GM18505 (cell line): ENCODE results near the gene PDGFRB.

Experiments
- ATAC-seq: cut with Tn5 transposase; IDR thresholded peaks from one replicate; pipeline ENCODE4 v1.9.1; 2021; ENCODE audit not compliant: unreplicated experiment
- POLR2A ChIP-seq: IDR thresholded peaks from 4 replicates; pipeline ENCODE4 v1.6.1; 2011; ENCODE audit warnings: borderline replicate concordance; ENCODE audit not compliant: insufficient read depth, insufficient read length; ENCODE audit errors: extremely low read depth

The PDGFRB gene

GRCh38 chr5:150135557-150136304 lies 19.9 kb downstream of the PDGFRB start:
- ATAC-seq: no peak
- no peak for TF ChIP-seq POLR2A

GRCh38 chr5:150134198-150134588 lies 21.5 kb downstream of the PDGFRB start:
- ATAC-seq: no peak
- TF ChIP-seq POLR2A: no peak

GRCh38 chr5:150133581-150134197 lies 22.0 kb downstream of the PDGFRB start:
- no peak for ATAC-seq
- TF ChIP-seq POLR2A: no peak

DNA sequence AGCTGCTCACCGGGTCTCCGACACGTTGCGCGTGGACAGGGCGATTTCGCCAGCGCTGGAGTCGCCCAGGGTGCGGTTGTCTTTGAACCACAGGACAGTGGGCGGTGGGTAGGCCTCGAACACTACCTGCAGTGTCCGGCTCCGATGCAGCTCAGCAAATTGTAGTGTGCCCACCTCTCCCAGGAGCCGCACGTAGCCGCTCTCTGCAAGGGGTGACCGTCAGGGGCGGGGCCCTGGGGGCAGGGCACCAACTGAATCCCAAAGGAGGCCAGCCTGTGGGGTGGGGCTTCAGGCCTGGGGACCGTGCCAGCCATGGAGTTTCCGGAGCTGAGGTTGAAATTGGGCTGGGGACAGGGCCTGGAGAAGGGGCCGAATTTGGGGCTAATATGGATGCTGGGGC lies 22.9 kb downstream of the PDGFRB start:
- no peak for TF ChIP-seq POLR2A
- ATAC-seq: no peak

- no peak for ATAC-seq
- no peak for TF ChIP-seq POLR2A
These were observed 23.5 kb downstream of the PDGFRB start for GRCh38 chr5:150131978-150132694.

GRCh38 chr5:150131461-150131860 lies 24.2 kb downstream of the PDGFRB start:
- TF ChIP-seq POLR2A: no peak
- no peak for ATAC-seq

GRCh38 chr5:150130493-150130922 lies 25.1 kb downstream of the PDGFRB start:
- no peak for ATAC-seq
- TF ChIP-seq POLR2A: no peak

- no peak for TF ChIP-seq POLR2A
- no peak for ATAC-seq
These were observed 25.7 kb downstream of the PDGFRB start for GRCh38 chr5:150129813-150130492.

GRCh38 chr5:150129454-150129812 lies 26.2 kb downstream of the PDGFRB start:
- ATAC-seq: no peak
- TF ChIP-seq POLR2A: no peak

GRCh38 chr5:150126921-150127265 lies 28.8 kb downstream of the PDGFRB start:
- TF ChIP-seq POLR2A: no peak

DNA sequence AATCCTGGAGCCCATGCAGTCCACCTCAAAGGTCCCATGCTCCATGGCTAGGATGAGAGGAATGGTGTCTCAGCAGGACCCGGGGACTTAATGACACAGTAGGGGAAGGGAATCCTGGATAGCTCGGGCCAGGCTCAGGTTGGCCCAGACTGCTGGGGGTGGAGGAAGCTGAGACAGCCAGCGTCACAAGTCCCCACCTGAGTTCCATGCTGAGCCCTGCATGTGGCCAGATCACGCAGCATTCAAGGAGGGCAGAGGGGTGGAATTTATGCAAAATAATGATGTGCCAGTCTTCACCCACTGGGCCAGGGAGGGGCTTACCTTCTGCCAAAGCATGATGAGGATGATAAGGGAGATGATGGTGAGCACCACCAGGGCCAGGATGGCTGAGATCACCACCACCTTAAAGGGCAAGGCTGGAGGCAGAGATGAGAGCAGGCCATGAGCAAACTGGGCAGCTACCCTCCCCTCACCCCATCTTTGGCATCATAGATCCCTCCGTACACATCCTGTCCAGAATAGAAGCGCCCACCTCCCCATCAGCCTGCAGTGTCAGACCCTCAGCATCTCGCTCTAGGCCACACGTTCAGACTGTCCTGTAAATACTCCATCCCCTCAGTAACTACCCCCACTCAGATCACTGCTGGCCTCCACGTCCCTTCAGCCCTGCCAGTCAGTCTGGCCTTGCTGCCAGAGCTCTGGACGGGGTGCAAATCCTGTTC lies 29.3 kb downstream of the PDGFRB start:
- TF ChIP-seq POLR2A: no peak
- no peak for ATAC-seq

More at GRCh38 chr5:150126921-150127265, 28.8 kb downstream of the PDGFRB start:
- ATAC-seq: no peak

- no peak for TF ChIP-seq POLR2A
- no peak for ATAC-seq
These were observed 30.3 kb downstream of the PDGFRB start for GRCh38 chr5:150125334-150125733.

GRCh38 chr5:150124596-150124995 lies 31.0 kb downstream of the PDGFRB start:
- ATAC-seq: no peak

More at GRCh38 chr5:150124596-150124995, 31.0 kb downstream of the PDGFRB start:
- TF ChIP-seq POLR2A: no peak
